Dermis blood vessel endothelial cell (primary cell): Measurements from ENCODE around the gene GRB14. TPM values are rescaled to one million over a fixed set of nuclear protein-coding genes. Genes with fewer than 3 reads are reported as not detected.
"Not testable (repeated sequence)": the region's sequence is repeated elsewhere in the genome, so short reads cannot be mapped to it uniquely, and the experiment has no call there.

Experiments used
- DNase-seq: peaks from one replicate; pipeline ENCODE4 v3.0.0; 2010
- total RNA-seq: library from RNA; depleted of rRNA; stranded (reverse); fragments of >200 nt; gene quantifications from 2 replicates; pipeline ENCODE4 v1.2.3, GENCODE V29; 2014

Gene GRB14
- total RNA-seq = 0.51 and 2.3 TPM in 2 replicates

DNA sequence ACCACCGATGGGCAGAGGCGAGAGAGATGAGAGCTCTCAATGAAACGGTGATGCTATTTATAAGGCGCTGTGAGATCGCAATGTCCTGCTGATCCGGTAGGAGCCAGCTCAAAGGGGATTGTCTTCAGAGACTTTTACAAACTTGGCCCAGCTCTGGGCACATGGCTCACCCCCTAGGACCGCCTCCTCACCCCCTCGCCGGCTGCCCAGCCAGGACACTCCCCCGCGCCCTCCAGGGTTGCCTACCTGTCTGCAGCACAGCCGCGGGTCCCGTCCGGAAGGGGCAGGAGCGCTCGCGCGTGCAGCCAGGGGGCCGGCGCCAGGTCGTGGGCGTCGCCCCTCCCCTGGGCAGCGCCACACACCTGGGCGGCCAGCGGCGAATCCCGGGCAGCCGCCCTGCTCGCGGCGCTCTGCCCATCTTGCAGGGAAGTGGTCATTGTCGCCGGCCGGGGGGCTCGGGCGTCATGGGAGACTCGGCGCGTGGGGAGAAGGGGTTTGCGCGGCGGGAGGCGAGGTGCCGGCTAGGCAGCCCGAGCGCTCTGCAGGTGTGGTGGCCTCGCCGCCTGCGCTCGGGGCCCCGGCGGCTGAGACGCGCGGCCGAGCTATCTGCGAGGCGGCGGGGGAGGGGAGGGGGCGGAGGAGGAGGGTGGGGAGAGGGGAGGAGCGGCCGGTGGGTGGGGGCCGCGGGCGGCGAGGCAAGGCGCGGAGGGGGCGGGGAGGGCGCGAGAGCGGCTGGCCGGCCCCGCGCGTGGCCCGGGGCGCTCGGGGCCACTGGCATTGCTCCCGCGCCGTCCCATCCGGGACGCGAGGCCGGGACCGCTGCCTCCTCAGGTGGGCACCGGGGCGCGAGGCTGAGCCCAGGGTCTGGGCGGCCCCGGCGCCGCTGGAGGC, at the start of gene GRB14:
GRB14 (minus strand) TSS at position 610 of the 891 bp plus-strand sequence; CDS start at position 437, 173 bp downstream.
- DNase-seq = peak; percentile 47

DNA sequence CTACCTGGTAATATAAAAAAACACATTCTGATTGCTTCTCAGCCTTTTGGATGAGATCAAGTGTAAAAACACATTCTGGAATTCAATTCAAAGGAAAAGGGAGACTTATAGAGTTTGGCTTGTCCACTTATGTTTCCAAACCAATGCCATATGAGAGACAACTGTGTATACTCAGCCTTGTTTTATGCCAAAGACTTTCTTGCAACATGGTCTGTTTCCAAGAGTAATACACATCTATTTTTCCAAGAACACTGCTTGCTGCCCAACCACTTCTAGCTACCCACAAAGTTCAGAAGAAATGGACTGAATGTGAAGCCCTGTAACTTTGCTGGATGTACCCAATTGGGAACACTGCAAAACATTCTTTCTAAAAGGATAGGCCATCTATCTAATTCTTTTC, 48.0 kb upstream of the GRB14 start:
- no peak for DNase-seq

DNA sequence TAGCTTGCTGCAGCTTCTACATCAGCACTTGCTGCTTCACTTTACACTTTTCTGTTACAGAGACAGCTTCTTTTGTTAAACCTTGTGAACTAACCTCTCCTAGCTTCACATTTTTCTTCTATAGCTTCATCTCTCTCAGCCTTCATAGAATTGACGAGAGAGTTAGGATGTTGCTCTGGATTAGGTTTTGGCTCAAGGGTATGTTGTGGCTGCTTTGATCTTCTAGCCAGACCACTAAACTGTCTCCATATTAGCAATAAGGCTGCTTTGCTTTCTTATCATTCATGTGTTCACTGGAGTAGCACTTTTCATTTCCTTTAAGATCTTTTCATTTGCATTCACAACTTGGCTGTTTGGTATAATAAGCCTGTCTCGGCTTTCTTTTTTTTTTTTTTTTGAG, 46.3 kb upstream of the GRB14 start:
- no peak for DNase-seq

DNA sequence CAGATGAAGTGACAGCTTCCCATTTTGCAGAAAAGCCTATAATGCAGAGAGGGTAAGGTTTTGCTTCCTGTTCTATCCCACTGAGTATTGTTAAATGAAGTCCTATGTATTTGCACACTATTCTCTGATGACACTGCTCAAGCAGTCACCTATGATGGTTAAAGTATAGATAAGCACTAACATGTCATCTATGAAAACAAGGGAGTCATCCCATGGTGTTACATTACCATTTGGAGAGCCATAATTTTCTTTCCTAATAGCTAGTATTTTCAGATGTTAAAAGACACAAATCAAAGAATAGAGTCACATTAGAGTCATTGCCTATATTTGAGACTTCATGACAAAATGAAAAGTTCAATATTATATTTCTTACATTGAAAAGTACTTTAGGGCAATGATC, 42.8 kb upstream of the GRB14 start:
- no peak for DNase-seq

DNA sequence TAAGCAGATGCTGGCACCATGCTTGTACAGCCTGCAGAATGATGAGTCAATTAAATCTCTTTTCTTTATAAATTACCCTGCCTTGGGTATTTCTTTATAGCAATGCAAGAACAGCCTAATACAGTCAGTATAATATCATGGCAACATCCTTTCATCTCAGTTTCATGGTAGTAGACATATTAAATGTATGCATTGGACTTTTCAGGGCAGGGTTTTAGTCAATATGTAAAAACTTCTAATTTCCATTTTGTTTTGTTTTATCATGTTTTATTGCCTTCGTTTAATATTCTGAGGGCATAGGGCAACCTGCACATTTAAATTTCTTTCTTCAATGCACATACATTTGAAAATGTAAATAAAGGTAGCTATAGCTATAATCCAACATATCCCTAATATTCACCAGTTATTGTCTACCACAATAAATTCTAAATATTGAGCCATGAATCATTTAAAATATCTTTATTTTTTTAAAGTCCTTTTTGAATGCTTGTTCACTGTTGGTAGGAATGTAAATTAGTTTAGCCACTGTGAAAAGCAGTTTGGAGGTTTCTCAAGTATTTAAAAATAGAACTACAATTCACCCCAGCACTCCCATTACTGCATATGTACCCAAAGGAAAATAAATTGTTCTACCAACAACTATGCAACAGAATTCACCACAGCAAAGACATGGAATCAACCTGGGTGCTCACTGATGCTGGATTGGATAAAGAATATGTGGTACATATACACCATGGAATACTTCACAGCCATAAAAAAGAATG, 41.8 kb upstream of the GRB14 start:
- DNase-seq = no peak

DNA sequence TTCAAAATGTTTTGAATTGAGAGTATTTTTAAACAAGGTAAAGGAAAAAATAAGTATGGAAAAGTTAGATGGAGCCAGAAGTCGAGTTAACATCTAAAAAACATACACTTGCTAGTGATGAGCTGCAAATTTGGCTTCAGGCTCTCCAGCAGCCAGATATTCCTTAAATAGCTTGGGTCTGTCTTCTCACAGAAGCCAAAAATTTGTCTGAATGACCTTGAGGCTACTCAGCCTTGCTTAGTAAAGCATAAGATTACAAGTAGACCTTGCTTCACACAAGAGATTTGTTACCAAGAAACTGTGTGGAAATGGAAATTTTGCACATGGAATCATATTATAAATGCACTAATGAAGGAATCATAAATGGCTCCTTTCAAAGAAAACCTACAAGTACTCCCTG, 40.8 kb upstream of the GRB14 start:
- DNase-seq = no peak

DNA sequence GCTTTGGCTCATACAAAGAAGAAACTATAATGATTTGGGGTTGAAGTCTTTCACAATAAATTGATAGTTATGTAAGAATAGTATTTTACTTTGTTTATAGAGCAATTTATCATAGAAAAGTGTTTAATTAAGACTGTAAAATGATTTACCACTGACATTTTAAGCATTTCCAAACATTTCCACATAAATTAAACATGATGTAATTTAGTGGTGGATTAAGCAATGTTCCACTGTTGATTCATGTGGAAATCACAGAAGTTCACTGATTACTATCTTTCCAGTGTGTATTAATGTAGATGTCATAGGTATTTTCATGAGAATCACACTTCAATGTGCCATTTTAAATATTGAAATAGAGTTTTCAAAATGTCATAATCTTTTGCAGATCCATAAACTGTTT, 40.1 kb upstream of the GRB14 start:
- DNase-seq = no peak

DNA sequence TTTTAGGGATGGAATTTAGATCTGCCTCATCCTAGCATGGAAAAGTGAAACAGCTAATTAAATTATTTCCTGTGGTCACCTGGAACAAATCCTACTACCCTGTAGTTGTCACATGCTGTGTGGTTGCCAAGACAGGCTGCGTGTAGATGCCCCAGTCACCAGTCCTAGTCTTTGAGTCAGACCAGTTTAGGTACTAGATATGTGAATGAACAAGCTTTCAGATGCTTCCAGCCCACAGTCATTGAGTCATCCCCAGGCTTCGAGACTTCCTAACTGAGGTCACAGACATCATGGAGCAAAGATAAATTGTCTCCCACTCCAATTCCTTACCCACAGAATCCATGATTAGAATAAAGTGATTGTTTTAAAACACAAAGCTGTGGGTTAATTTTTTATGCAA, 35.8 kb upstream of the GRB14 start:
- peak; percentile 5 for DNase-seq

DNA sequence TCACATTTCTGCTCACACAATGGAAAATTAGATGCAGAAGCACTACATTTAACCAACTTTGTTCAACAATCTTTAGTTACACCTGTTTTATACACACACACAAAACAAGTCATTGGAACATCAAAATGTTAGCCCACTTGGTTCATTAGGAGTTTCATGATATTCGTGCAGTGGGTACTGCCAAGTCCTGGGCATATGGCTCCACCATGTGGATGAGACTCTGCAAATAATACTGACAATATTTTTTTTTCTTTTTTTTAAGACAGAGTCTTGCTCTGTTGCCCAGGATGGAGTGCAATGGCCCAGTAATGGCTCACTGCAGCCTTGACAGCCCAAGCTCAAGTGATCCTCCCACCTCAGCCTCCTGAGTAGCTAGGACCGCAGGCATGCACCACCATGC, 34.5 kb upstream of the GRB14 start:
- DNase-seq = peak; percentile 35

DNA sequence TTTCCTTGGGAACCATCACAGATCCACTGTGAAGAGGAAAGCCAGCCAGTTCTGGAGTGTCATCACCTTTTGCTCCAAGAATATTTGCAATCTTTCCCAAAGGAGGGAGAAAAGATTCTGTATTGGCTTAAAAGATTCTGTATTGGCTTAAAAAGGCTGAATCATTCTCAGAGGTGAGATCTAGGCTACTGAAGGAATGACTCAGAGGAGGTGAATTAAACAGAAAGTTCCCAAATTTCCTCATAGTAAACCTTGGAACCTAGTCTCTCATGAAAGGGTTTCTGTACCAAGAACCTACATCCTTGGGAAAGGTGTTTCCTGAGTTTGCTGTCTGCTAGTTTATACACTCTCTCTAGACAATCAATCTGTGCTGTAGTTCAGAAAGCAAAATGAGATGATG, 34.1 kb upstream of the GRB14 start:
- DNase-seq = no peak

DNA sequence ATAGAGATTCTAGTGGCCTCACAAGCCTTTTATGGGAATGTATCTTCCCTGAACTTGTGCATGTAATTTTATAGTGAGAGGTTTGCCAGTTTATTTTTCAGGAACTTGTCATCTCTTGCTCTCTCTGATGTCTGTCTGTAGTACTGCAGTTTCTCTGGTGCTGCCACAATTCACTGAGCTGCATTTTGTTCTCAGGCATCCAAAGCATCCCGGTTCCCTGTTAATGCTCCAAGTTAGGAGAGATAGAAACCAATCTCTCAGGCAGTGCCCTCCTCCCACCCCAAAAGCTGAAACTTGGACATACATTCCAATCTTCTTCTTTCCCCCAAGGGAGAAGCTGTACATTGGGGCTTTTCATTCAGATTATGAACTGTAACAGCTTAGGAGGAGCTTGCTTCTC, 30.1 kb upstream of the GRB14 start:
- no peak for DNase-seq

DNA sequence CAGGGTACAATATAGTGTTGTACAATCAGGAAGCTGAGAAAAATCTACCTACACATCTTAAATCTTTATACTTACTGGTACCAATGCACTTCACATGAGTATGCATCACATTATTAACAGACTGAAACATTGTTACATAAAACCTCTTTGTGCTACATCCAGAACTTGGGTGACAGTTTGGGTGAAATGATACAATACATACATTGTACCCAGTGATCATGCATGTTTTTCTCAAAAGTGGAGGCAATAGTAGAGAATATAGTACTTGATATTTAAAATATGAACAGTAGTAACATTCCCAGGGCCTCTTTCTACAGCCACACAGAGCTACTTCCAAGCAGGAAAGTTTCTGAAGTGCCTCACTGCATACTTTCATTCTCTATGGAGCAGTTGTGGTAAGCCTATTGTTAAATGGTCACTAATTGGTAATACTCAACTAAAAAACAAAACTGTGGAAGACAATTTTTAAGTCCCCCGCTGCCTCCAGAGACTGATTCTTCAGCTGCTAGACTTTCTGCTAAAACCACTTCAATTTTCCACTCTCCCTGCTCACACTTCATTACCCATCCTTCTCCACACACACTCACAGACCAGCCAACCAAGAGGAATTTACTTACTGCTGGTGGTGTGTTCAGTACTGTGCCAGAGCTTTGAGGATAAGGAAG, 22.9 kb upstream of the GRB14 start:
- no peak for DNase-seq

DNA sequence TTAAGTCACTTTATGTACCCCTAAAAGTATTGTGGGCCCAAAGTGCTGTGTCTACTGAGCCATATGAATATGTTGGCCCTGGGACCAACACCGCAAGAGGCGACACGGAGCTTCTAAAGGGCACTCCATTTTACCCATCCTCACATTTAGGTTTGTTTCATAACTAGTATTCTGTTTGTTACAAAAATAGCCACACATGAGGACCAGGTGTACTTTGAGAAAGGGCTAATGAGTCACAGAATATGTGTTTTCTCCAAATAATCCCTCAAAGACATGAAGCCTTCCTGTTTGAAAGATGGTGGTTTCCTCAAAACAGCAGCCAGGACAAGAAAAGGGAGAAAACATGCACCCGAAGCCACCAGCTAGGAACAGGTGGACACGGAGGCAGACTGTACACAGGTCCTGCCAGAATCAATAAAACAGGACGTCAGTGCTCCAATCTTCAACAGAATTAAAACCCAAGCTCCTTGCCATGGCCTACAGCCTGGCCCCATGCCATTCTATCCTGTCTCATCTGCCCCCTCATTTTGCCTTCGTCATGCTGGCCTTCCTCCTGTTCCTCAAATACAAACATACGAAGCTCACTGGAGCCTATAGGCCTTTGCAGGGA, 21.8 kb upstream of the GRB14 start:
- DNase-seq = no peak

DNA sequence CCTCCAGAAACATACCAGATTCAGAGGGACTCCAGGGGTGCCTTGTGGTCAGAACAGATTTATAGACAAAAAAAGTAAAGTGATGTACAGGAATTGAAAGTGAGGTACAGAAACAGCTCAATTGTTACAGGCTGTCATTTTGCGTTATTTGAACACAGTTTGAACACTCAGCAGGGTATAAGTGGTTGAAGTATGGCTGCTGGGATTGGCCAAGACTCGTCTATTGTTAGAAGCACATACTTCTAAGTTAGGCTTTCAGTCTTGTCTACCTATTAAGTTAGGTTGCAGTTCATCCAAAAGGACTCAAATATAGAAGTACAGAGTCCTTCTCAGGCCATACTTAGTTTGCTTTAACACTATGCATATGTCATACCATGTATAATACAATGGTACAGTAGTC, 21.0 kb upstream of the GRB14 start:
- no peak for DNase-seq

DNA sequence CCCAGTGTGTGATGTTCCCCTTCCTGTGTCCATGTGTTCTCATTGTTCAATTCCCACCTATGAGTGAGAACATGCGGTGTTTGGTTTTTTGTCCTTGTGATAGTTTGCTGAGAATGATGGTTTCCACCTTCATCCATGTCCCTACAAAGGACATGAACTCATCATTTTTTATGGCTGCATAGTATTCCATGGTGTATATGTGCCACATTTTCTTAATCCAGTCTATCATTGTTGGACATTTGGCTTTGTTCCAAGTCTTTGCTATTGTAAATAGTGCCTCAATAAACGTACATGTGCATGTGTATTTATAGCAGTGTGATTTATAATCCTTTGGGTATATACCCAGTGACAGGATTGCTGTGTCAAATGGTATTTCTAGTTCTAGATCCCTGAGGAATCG, 7.0 kb upstream of the GRB14 start:
- not testable (repeated sequence) for DNase-seq

DNA sequence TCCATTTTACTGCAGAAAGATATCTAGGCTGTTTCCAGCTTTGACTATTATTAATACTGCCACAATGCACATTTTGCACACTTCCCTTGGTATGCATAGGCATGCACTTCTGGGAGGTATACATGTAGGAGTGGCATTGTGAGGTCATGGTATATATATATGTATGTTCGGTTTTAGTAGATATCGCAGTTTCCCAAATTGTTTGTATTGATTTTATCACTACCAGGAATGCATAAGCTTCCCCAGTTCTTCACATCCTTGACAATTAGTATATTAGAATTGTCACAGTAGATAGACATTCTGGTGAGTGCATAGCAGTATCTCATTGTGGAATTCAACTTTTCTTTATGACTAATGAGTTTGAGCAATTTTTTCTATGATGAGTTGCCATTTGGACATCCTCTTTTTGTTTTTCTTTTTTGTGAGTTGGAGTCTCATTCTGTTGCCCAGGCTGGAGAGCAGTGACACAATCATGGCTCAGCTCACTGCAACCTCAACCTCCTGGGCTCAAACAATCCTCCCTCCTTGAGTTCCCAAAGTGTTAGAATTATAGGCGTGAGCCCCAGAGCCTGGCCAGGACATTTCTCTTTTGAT, 4.2 kb upstream of the GRB14 start:
- peak; percentile 19 for DNase-seq

DNA sequence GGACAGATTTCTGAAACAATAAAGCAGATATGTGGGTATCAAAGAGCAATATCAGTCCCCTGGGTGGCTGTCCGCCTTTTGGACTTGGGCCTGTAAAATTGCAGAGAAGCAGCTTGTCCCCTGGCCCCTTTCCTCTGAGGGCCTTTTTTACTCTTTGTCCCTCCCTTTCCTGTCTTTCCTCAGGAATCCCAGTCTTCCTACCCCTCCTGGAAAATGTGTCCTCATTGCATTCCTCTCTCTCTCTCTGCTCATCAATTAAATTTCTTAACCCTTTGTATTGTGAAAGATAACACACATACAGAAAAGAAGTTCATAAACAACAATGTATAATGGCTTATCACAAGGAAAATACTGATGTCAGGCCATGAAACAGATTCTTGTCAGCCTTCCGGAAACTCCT, 3.0 kb upstream of the GRB14 start:
- DNase-seq = no peak

DNA sequence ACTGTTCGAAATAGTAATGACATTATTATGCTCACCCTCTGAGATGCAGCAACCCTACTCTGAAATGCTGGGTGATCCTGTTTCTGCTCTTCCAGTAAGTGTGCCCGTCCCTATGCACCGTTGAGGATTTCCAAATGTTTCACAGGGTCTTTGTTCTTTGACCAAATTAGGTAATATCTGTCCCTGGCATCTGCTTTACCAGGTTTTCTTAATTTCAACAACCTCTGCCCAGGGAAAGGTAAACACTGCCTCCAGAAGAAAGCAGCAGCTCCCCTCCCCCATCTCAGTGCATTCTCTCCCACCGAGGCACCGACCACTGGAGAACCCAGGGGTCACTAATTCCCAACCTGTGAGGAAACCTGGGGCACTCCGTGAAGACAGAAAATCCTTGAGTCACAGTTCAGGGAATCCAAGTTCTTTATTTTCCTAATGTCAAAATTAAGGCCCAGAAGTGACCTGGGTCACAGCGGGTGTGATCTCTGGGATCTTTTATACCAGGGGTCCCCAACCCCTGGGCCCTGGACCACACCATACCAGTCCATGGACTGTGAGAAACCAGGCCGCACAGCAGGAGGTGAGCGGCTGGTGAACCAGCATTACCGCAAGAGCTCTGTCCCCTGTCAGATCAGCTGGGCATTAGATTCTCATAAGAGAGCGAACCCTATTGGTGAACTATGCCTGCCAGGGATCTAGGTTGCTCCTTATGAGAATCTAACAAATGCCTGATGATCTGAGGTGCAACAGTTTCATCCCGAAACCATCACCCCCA, 1.2 kb upstream of the GRB14 start:
- DNase-seq = no peak

DNA sequence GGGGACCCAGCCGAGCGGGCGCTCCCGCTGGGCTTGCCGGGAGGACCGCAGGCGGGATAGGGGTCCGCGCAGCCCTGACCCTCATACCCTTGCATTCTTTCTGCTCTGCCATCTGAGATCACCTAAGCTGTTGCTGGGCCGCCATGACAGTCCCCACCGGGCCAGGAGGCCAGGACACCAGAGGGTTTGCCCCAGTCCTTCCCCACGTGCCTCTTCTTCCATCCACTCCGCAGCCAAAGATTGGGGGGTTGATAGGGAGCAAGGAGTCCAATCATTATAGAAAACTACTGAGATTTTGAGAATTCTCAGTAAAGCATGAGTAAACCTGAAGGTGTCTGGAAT, 453 bp upstream of the GRB14 start:
- no peak for DNase-seq

DNA sequence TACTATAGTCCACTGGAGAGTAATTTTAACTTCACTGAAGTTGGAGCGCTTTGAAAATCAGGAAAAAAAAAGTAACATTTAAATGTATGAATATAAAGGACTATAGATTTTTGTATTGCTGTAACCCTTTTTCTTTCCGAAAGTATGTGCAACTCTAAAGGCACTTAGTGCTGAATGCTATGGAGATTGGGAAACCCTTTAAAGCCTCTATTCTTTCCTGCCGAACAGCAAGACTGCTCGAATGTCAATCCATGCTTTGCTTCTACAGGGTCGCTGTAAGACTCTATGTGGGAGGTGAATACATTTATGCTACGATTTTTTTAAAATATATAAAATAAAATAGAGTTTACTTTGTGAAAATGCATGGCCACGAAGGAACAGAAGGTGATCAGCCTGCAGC, 825 bp downstream of the GRB14 start:
- no peak for DNase-seq

DNA sequence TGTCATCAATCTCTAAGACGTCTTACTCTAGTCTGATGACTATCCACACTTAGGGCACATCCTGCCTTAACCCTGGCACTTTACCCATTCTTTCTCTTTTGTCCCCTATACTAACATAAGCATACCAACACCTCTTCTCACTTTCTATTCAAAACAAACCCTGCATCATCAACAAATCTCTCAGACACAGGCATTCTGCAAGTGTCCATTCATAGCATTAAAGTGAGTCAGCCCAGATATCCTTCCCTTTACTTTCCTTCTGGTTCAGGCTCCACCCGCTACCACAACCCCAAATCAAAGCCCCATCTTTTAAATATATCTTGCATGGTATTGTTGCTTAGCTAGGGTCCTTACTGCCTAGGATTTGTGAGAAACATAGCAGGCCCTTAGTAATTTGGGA, 3.8 kb downstream of the GRB14 start:
- peak; percentile 46 for DNase-seq
